ENCODE measurements around the gene GAB1. TPM values are rescaled to one million over a fixed set of nuclear protein-coding genes. Genes with fewer than 3 reads are reported as not detected.

GAB1 gene
- total and polyA plus RNA-seq, 4 donors, result 6.4 to 138 (median 22.6) TPM

GRCh38 chr4:143412420-143412758, 75.7 kb downstream of the GAB1 start:
- DNase-seq (no peak), ATAC-seq (ENCODE audit: insufficient read depth, low FRiP score) (no peak)
- no peak for TF ChIP-seq CTCF (IDR thresholded peaks at IDR 0.05; ENCODE audit: control extremely low read depth, extremely low read depth)
- Histone ChIP-seq H3K9me3 (ENCODE audit: control insufficient read depth in 4 of 4, insufficient read depth in 3 of 4, low read length in 3 of 4) (no peaks in the 10 kb centered on the region), H3K36me3 (ENCODE audit: control insufficient read depth in 4 of 4, insufficient read depth in 4 of 4, low read length in 4 of 4) (peaks cover 1 to 21% (median 7%) of the 10 kb centered on the region in 4 donors), H3K4me1 (ENCODE audit: control insufficient read depth in 5 of 5, insufficient read depth in 5 of 5, low read length in 5 of 5) (peaks cover 0 to 39% (median 3%) of the 10 kb centered on the region in 5 donors), H3K27ac (ENCODE audit: low read depth in 1 of 2, low read length in 1 of 2) (no peak overlapping the region), H3K9ac (ENCODE audit: insufficient read depth in 1 of 2, low read length in 2 of 2) (no peak overlapping the region), H3K4me3 (no peak overlapping the region), H3K27me3 (ENCODE audit: control insufficient read depth in 3 of 3, insufficient read depth in 3 of 3, low read length in 2 of 3) (no peaks in the 10 kb centered on the region)
- WGBS, 2 donors, result 84 to 86% methylated on average over 3 of the region's 3 CpGs

- DNase-seq, result no peak
- Histone ChIP-seq H3K4me1 (ENCODE audit: control insufficient read depth in 5 of 5, insufficient read depth in 5 of 5, low read length in 5 of 5) (peaks cover 0 to 16% (median 0%) of the 10 kb centered on the region in 5 donors), H3K9ac (ENCODE audit: insufficient read depth in 1 of 2, low read length in 2 of 2) (no peak overlapping the region), H3K27ac (ENCODE audit: low read depth in 1 of 2, low read length in 1 of 2) (no peak overlapping the region), H3K9me3 (ENCODE audit: control insufficient read depth in 4 of 4, insufficient read depth in 3 of 4, low read length in 3 of 4) (no peaks in the 10 kb centered on the region), H3K4me3 (no peak overlapping the region), H3K27me3 (ENCODE audit: control insufficient read depth in 3 of 3, insufficient read depth in 3 of 3, low read length in 2 of 3) (no peaks in the 10 kb centered on the region), H3K36me3 (ENCODE audit: control insufficient read depth in 4 of 4, insufficient read depth in 4 of 4, low read length in 4 of 4) (peaks cover 4 to 30% (median 16%) of the 10 kb centered on the region in 4 donors)
- no peak for ATAC-seq (ENCODE audit: insufficient read depth, low FRiP score)
- TF ChIP-seq CTCF (IDR thresholded peaks at IDR 0.05; ENCODE audit: control extremely low read depth, extremely low read depth), result no peak
- 78 to 79% methylated on average over 12 of the region's 12 CpGs for WGBS, 2 donors
Observed at GRCh38 chr4:143417679-143418403, 81.2 kb downstream of the GAB1 start.

GRCh38 chr4:143420227-143420626, 83.6 kb downstream of the GAB1 start:
- no peak overlapping the region for H3K9ac ChIP-seq (ENCODE audit: insufficient read depth in 1 of 2, low read length in 2 of 2)
- no peaks in the 10 kb centered on the region for H3K27me3 ChIP-seq (ENCODE audit: control insufficient read depth in 3 of 3, insufficient read depth in 3 of 3, low read length in 2 of 3)
- 89 to 96% methylated on average over 2 of the region's 2 CpGs for WGBS, 2 donors
- ATAC-seq (ENCODE audit: insufficient read depth, low FRiP score) (no peak), DNase-seq (no peak)
- TF ChIP-seq CTCF (IDR thresholded peaks at IDR 0.05; ENCODE audit: control extremely low read depth, extremely low read depth), result no peak
- no peak overlapping the region for H3K27ac ChIP-seq (ENCODE audit: low read depth in 1 of 2, low read length in 1 of 2)
- H3K9me3 ChIP-seq (ENCODE audit: control insufficient read depth in 4 of 4, insufficient read depth in 3 of 4, low read length in 3 of 4), result no peaks in the 10 kb centered on the region
- H3K36me3 ChIP-seq (ENCODE audit: control insufficient read depth in 4 of 4, insufficient read depth in 4 of 4, low read length in 4 of 4), result peaks cover 6 to 28% (median 18%) of the 10 kb centered on the region in 4 donors
- no peak overlapping the region for H3K4me3 ChIP-seq
- H3K4me1 ChIP-seq (ENCODE audit: control insufficient read depth in 5 of 5, insufficient read depth in 5 of 5, low read length in 5 of 5), result peaks cover 0 to 16% (median 0%) of the 10 kb centered on the region in 5 donors

All from lung (tissue), 12 donors.